Dedifferentiated amniotic fluid mesenchymal stem cell (primary cell): Measurements from ENCODE around the gene POU4F2.

Source experiments
- DNase-seq: peaks from one replicate; pipeline ENCODE4 v3.0.0-alpha.2; 2016; ENCODE audit errors: extremely low spot score

POU4F2 gene

GRCh38 chr4:146638786-146639505 is at the start of gene POU4F2:
TSS of gene POU4F2 (plus strand) at chr4:146638893. CDS start at chr4:146639141, 248 bp downstream.
- DNase-seq, result no peak

GRCh38 chr4:146590801-146591200 is 47.9 kb upstream of the POU4F2 start:
- DNase-seq, result no peak

GRCh38 chr4:146592019-146592418 is 46.7 kb upstream of the POU4F2 start:
- DNase-seq, result no peak

- DNase-seq, result no peak
Measured at GRCh38 chr4:146632770-146633470, 5.8 kb upstream of the POU4F2 start.

GRCh38 chr4:146633471-146633800 is 5.3 kb upstream of the POU4F2 start:
- no peak for DNase-seq

GRCh38 chr4:146634825-146635224 is 3.9 kb upstream of the POU4F2 start:
- no peak for DNase-seq

GRCh38 chr4:146637621-146638332 is 916 bp upstream of the POU4F2 start:
- no peak for DNase-seq

GRCh38 chr4:146638333-146638785 is 334 bp upstream of the POU4F2 start:
- no peak for DNase-seq

- no peak for DNase-seq
Measured at GRCh38 chr4:146639506-146639932, 826 bp downstream of the POU4F2 start.

- no peak for DNase-seq
Measured at GRCh38 chr4:146640021-146640464, 1.4 kb downstream of the POU4F2 start.

GRCh38 chr4:146640465-146641061 is 1.9 kb downstream of the POU4F2 start:
- no peak for DNase-seq

GRCh38 chr4:146641762-146642161 is 3.1 kb downstream of the POU4F2 start:
- DNase-seq, result no peak

- no peak for DNase-seq
Measured at GRCh38 chr4:146643812-146644401, 5.2 kb downstream of the POU4F2 start.

GRCh38 chr4:146645921-146646320 is 7.2 kb downstream of the POU4F2 start:
- DNase-seq, result no peak

- no peak for DNase-seq
Measured at GRCh38 chr4:146646593-146647325, 8.1 kb downstream of the POU4F2 start.

- DNase-seq, result no peak
Measured at GRCh38 chr4:146647615-146648460, 9.1 kb downstream of the POU4F2 start.

- no peak for DNase-seq
Measured at GRCh38 chr4:146648461-146648783, 9.7 kb downstream of the POU4F2 start.

- DNase-seq, result no peak
Measured at GRCh38 chr4:146649232-146649631, 10.5 kb downstream of the POU4F2 start.

GRCh38 chr4:146650034-146650433 is 11.3 kb downstream of the POU4F2 start:
- DNase-seq, result no peak
